Loucy (cell line): ENCODE measurements around the gene EPG5.

Experiments used
- H2AFZ ChIP-seq: fragments of 200-600 bp; sonication (generic); 2 replicates; pipeline ENCODE4 v1.6.0; 2016; ENCODE audit warnings: antibody characterized with exemption, mild to moderate bottlenecking, low read length, moderate library complexity
- H3F3A ChIP-seq: fragments of 200-600 bp; 2 replicates; pipeline ENCODE4 v1.6.0; 2016; ENCODE audit warnings: antibody characterized with exemption, low read depth, mild to moderate bottlenecking
- H3K27me3 ChIP-seq: fragments of 200-600 bp; sonication (generic); 2 replicates; pipeline ENCODE4 v1.6.1; 2014; ENCODE audit warnings: low read length, mild to moderate bottlenecking; ENCODE audit not compliant: insufficient read depth, poor library complexity, severe bottlenecking
- H3K36me3 ChIP-seq: fragments of 200-600 bp; sonication (generic); 2 replicates; pipeline ENCODE4 v1.6.1; 2016; ENCODE audit warnings: low read length; ENCODE audit not compliant: insufficient read depth
- H3K4me1 ChIP-seq: fragments of 200-600 bp; sonication (generic); 2 replicates; pipeline ENCODE4 v1.5.1; 2014; ENCODE audit warnings: low read length, mild to moderate bottlenecking; ENCODE audit not compliant: insufficient read depth, poor library complexity, severe bottlenecking
- H3K4me2 ChIP-seq: fragments of 200-600 bp; sonication (generic); 2 replicates; pipeline ENCODE4 v1.6.0; 2014; ENCODE audit warnings: antibody characterized with exemption, low read length, low read depth, mild to moderate bottlenecking; ENCODE audit not compliant: poor library complexity, severe bottlenecking
- H3K4me3 ChIP-seq: fragments of 200-600 bp; sonication (generic); 2 replicates; pipeline ENCODE4 v1.5.1; 2014; ENCODE audit warnings: low read length, mild to moderate bottlenecking, mixed read lengths; ENCODE audit not compliant: poor library complexity, severe bottlenecking
- H3K79me2 ChIP-seq: fragments of 200-600 bp; sonication (generic); 2 replicates; pipeline ENCODE4 v1.6.1; 2014; ENCODE audit warnings: low read length; ENCODE audit not compliant: insufficient read depth
- H3K9ac ChIP-seq: fragments of 200-600 bp; sonication (generic); 2 replicates; pipeline ENCODE4 v1.6.0; 2014; ENCODE audit warnings: mild to moderate bottlenecking, low read depth, low read length, moderate library complexity; ENCODE audit not compliant: poor library complexity, severe bottlenecking
- H3K9me2 ChIP-seq: fragments of 200-600 bp; sonication (generic); replicated peaks from 2 replicates; pipeline ENCODE4 v1.6.1; 2016; ENCODE audit warnings: low read depth, low read length, mixed read lengths
- H3K9me3 ChIP-seq: fragments of 200-600 bp; sonication (generic); 2 replicates; pipeline ENCODE4 v1.6.1; 2014; ENCODE audit warnings: mild to moderate bottlenecking, antibody characterized with exemption, low read length, low read depth; ENCODE audit not compliant: insufficient read depth
- H4K20me1 ChIP-seq: fragments of 200-600 bp; sonication (generic); 2 replicates; pipeline ENCODE4 v1.6.0; 2014; ENCODE audit warnings: antibody characterized with exemption, low read length, mild to moderate bottlenecking; ENCODE audit not compliant: insufficient read depth, poor library complexity, severe bottlenecking
- EZH2phosphoT487 ChIP-seq: fragments of 200-600 bp; IDR thresholded peaks from 2 replicates; pipeline ENCODE4 v1.6.1; 2018; ENCODE audit warnings: antibody characterized with exemption, mild to moderate bottlenecking, moderate library complexity, borderline replicate concordance
- TF ChIP-seq, protein P1 (sequence below): fragments of 200-600 bp; sonication (generic); conservative IDR thresholded peaks from 2 replicates; pipeline ENCODE4 v1.5.1; 2014; ENCODE audit warnings: mild to moderate bottlenecking, antibody characterized with exemption, low read length

Gene EPG5

GRCh38 chr18:45802814-45803492 is 164.2 kb downstream of the EPG5 start:
- TF ChIP-seq, protein P1, sequence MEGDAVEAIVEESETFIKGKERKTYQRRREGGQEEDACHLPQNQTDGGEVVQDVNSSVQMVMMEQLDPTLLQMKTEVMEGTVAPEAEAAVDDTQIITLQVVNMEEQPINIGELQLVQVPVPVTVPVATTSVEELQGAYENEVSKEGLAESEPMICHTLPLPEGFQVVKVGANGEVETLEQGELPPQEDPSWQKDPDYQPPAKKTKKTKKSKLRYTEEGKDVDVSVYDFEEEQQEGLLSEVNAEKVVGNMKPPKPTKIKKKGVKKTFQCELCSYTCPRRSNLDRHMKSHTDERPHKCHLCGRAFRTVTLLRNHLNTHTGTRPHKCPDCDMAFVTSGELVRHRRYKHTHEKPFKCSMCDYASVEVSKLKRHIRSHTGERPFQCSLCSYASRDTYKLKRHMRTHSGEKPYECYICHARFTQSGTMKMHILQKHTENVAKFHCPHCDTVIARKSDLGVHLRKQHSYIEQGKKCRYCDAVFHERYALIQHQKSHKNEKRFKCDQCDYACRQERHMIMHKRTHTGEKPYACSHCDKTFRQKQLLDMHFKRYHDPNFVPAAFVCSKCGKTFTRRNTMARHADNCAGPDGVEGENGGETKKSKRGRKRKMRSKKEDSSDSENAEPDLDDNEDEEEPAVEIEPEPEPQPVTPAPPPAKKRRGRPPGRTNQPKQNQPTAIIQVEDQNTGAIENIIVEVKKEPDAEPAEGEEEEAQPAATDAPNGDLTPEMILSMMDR, result no peak
- TF ChIP-seq EZH2phosphoT487, result no peak
- no peaks in the 10 kb centered on the region for H3K27me3 ChIP-seq
- H3K4me3 ChIP-seq, result no peak overlapping the region
- no peak overlapping the region for H3K9ac ChIP-seq
- H3K4me1 ChIP-seq, result peaks cover 35% of the 10 kb centered on the region
- H4K20me1 ChIP-seq, result no peaks in the 10 kb centered on the region
- peaks cover 18% of the 10 kb centered on the region; the same call in 1 of the 2 replicates for H3K9me3 ChIP-seq
- no peaks in the 10 kb centered on the region for H3K79me2 ChIP-seq
- no peak overlapping the region for H3K4me2 ChIP-seq
- no peak overlapping the region for H2AFZ ChIP-seq
- H3F3A ChIP-seq, result no peaks in the 10 kb centered on the region
- no peaks in the 10 kb centered on the region for H3K9me2 ChIP-seq
- no peaks in the 10 kb centered on the region for H3K36me3 ChIP-seq

- Histone ChIP-seq H3K4me1 (peaks cover 24% of the 10 kb centered on the region), H3K27me3 (no peaks in the 10 kb centered on the region), H3K79me2 (no peaks in the 10 kb centered on the region), H3K9me3 (peaks cover 18% of the 10 kb centered on the region; the same call in 1 of the 2 replicates), H3K4me3 (peak overlapping the region; percentile 26), H4K20me1 (no peaks in the 10 kb centered on the region), H2AFZ (no peak overlapping the region), H3F3A (no peaks in the 10 kb centered on the region), H3K4me2 (peak overlapping the region; percentile 54), H3K9me2 (no peaks in the 10 kb centered on the region), H3K36me3 (no peaks in the 10 kb centered on the region), H3K9ac (peak overlapping the region; percentile 38)
- TF ChIP-seq, protein P1, result peak; percentile 30
- TF ChIP-seq EZH2phosphoT487, result no peak
These were observed 165.6 kb downstream of the EPG5 start for GRCh38 chr18:45801416-45802004.
